ENCODE data around the gene CPT2.

GRCh38 chr1:53242381-53242780 lies 45.8 kb downstream of the CPT2 start:
- no peak for TF ChIP-seq GATA2 (IDR thresholded peaks at IDR 0.05; ENCODE audit: low read depth, low read length)
- no peak for TF ChIP-seq GATA3 (IDR thresholded peaks at IDR 0.05; ENCODE audit: low read depth, low read length)

Measured in SH-SY5Y (cell line).